Naive thymus-derived CD8-positive, alpha-beta T cell (primary cell): ENCODE results near the gene SLC16A6. TPM values are rescaled to one million over a fixed set of nuclear protein-coding genes. Genes with fewer than 3 reads are reported as not detected.
A peak's percentile ranks its signal among the peaks of the same experiment; 100 is the strongest.
"Not testable (repeated sequence)": the region's sequence is repeated elsewhere in the genome, so short reads cannot be mapped to it uniquely, and the experiment has no call there.

Experiments
- ATAC-seq, 2 donors: fragments of 150-1000 bp; cut with Tn5 transposase in 1 of 2; sonication (Bioruptor Pico), chemical (Tn5 transposase) in 1 of 2; 1 replicate in 1 of 2; 2 replicates in 1 of 2; pipeline ENCODE4 v1.10.0; 2021; ENCODE audit warnings: mild to moderate bottlenecking in 2 of 2, moderate library complexity in 2 of 2
- POLR2A ChIA-PET: fragments of 350-600 bp; sonication (Branson Sonifier 250); formaldehyde crosslinking; loops from one replicate; lab custom pipeline; 2021; ENCODE audit warnings: antibody characterized with exemption; lab: Charles Lee
- DNase-seq, 10 donors: peaks; one replicate each; pipeline versions ENCODE4 v3.0.0 to v3.0.0-alpha.2; 2020 to 2022
- H3K27ac Mint-ChIP-seq, 10 donors: one replicate each; pipeline ENCODE4 v1.8.0; 2020 to 2022; ENCODE audit warnings: mild to moderate bottlenecking in 10 of 10, mixed read lengths in 10 of 10, moderate library complexity in 4 of 10, inconsistent platforms in 1 of 10
- H3K27me3 Mint-ChIP-seq, 5 donors: one replicate each; pipeline ENCODE4 v1.8.0; 2021 to 2022; ENCODE audit warnings: mixed read lengths in 5 of 5
- H3K36me3 Mint-ChIP-seq, 3 donors: one replicate each; pipeline ENCODE4 v1.8.0; 2020 to 2022; ENCODE audit warnings: mixed read lengths in 3 of 3, mild to moderate bottlenecking in 2 of 3, inconsistent platforms in 1 of 3
- H3K4me1 Mint-ChIP-seq, 4 donors: one replicate each; pipeline ENCODE4 v1.8.0; 2021 to 2022; ENCODE audit warnings: mixed read lengths in 4 of 4
- H3K4me3 Mint-ChIP-seq, 10 donors: one replicate each; pipeline ENCODE4 v1.8.0; 2020 to 2022; ENCODE audit warnings: mild to moderate bottlenecking in 10 of 10, mixed read lengths in 10 of 10, moderate library complexity in 6 of 10, inconsistent platforms in 1 of 10
- H3K9me3 Mint-ChIP-seq, 9 donors: one replicate each; pipeline ENCODE4 v1.8.0; 2020 to 2022; ENCODE audit warnings: mixed read lengths in 9 of 9, mild to moderate bottlenecking in 3 of 9, inconsistent platforms in 1 of 9, moderate library complexity in 1 of 9
- polyA plus RNA-seq, 3 donors: library from polyadenylated mRNA; unstranded; fragments of 300-500 nt; fragmentation: Illumina TruSeq; gene quantifications; one replicate each; pipeline ENCODE4 v1.2.3, GENCODE V29; 2021
- total RNA-seq, 8 experiments: library from RNA in 2 of 8; stranded (reverse) in 2 of 8; gene quantifications; one replicate each; pipeline ENCODE4 v1.2.3 and lab custom pipeline; 2021 to 2026

Gene SLC16A6
- total and polyA plus RNA-seq, 5 experiments from 2014 or later, result 0.61 to 6.9 (median 2.6) TPM

DNA sequence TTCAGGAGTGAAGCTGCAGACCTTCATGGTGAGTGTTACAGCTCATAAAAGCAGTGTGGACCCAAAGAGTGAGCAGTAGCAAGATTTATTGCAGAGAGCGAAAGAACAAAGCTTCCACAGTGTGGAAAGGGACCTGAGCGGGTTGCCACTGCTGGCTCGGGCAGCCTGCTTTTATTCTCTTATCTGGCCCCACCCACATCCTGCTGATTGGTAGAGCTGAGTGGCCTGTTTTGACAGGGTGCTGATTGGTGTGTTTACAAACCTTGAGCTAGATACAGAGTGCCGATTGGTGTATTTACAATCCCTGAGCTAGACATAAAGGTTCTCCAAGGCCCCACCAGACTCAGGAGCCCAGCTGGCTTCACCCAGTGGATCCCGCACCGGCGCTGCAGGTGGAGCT lies 17.6 kb upstream of the SLC16A6 start:
- POLR2A ChIA-PET, result interaction anchor here (0.6 to 4.2 kb wide), 4 partner anchors 9 to 47 kb away, joined by 3 to 14 read pairs (median 4); partner anchors contain the start of genes ARSG and SLC16A6
- peaks cover 17 to 56% (median 41%) of the 10 kb centered on the region in 4 donors for H3K4me1 Mint-ChIP-seq
- DNase-seq, H3K9me3 Mint-ChIP-seq, H3K36me3 Mint-ChIP-seq, ATAC-seq, H3K27me3 Mint-ChIP-seq: not testable (repeated sequence)
- peak overlapping the region in 3 of 10 donors; percentile 35 to 78 (median 63) for H3K27ac Mint-ChIP-seq
- peak overlapping the region in 1 of 10 donors; percentile 4 for H3K4me3 Mint-ChIP-seq

DNA sequence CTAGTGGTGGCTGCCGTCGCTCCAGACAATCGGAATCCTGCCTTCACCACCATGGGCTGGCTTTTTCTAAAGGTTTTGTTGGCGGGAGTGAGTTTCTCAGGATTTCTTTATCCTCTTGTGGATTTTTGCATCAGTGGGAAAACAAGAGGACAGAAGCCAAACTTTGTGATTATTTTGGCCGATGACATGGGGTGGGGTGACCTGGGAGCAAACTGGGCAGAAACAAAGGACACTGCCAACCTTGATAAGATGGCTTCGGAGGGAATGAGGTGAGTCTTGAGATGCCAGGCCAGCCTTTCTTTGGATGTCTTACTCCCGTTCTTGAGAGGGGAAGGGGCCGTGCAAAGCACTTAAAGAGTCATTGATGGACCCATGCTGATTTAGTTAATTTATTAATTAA lies 16.5 kb upstream of the SLC16A6 start:
- H3K4me1 Mint-ChIP-seq, result peaks cover 17 to 54% (median 39%) of the 10 kb centered on the region in 4 donors
- peak overlapping the region in 2 of 10 donors; percentile 50 to 80 for H3K27ac Mint-ChIP-seq
- H3K27me3 Mint-ChIP-seq, result no peaks in the 10 kb centered on the region
- no peaks in the 10 kb centered on the region for H3K9me3 Mint-ChIP-seq
- POLR2A ChIA-PET, result interaction anchor here (0.9 to 4.2 kb wide), 3 partner anchors 10 to 16 kb away, joined by 3 to 14 read pairs (median 4); partner anchors contain the start of genes ARSG and SLC16A6
- H3K36me3 Mint-ChIP-seq, result peaks cover 0 to 9% (median 3%) of the 10 kb centered on the region in 3 donors
- H3K4me3 Mint-ChIP-seq, result peak overlapping the region in 1 of 10 donors; percentile 11
- DNase-seq (no peak), ATAC-seq (no peak)

- POLR2A ChIA-PET, result interaction anchor here (4.2 kb wide), 1 partner anchor 15 kb away, joined by 14 read pairs; the partner anchor contains the start of genes ARSG and SLC16A6
- H3K9me3 Mint-ChIP-seq, result no peaks in the 10 kb centered on the region
- ATAC-seq, result no peak
Observed at GRCh38 chr17:68306819-68307218, 15.9 kb upstream of the SLC16A6 start.

DNA sequence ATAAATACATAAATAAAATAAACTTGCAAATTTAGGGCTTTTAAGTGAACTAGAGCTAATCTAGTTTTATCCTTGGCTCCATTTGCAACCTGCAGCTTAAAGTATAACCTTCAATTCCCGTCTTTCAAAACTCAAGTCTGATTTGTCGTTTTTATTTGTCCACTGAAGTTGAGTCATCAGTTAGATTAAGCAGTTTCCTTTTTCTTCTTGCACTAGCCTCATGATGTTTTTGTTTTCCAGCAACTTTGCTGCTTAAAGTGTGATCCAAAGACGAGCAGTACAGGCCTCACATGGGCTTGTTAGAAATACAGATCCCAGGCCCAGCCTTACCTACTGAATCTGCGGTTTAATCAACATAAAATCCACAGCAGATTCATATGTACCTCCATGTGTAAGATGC lies 14.2 kb upstream of the SLC16A6 start:
- DNase-seq (no peak), ATAC-seq (no peak)
- peaks cover 8 to 48% (median 28%) of the 10 kb centered on the region in 4 donors for H3K4me1 Mint-ChIP-seq
- H3K4me3 Mint-ChIP-seq, result no peak overlapping the region
- H3K27ac Mint-ChIP-seq, result peak overlapping the region in 1 of 10 donors; percentile 13
- H3K36me3 Mint-ChIP-seq, result peaks cover 0 to 9% (median 3%) of the 10 kb centered on the region in 3 donors
- POLR2A ChIA-PET, result interaction anchor here (0.6 to 4.2 kb wide), 2 partner anchors 10 to 14 kb away, joined by 4 to 14 read pairs; partner anchors contain the start of genes ARSG and SLC16A6
- H3K9me3 Mint-ChIP-seq, result no peaks in the 10 kb centered on the region
- H3K27me3 Mint-ChIP-seq, result no peaks in the 10 kb centered on the region

More at GRCh38 chr17:68306819-68307218, 15.9 kb upstream of the SLC16A6 start:
- Mint-ChIP-seq H3K27ac (peak overlapping the region in 1 of 10 donors; percentile 50), H3K27me3 (no peaks in the 10 kb centered on the region), H3K36me3 (peaks cover 0 to 9% (median 3%) of the 10 kb centered on the region in 3 donors), H3K4me1 (peaks cover 17 to 54% (median 39%) of the 10 kb centered on the region in 4 donors), H3K4me3 (no peak overlapping the region)
- no peak for DNase-seq

DNA sequence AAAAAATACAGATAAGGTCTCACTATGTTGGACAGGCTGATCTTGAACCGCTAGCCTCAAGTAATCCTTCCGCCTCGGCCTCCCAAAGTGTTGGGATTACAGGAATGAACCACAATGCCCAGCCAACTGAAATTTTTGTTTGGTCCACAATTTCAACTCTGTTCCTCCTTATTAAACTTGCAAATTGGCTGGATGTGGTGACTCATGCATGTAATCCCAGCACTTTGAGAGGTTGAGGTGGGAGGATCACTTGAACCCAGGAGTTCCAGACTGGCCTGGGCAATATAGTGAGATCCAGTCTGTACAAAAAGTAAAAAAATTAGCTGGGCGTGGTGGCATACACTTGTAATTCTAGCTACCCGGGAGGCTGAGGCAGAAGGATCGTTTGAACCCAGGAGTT lies 13.8 kb upstream of the SLC16A6 start:
- POLR2A ChIA-PET, result interaction anchor here (4.2 kb wide), 1 partner anchor 13 kb away, joined by 14 read pairs; the partner anchor contains the start of genes ARSG and SLC16A6
- peaks cover 0 to 9% (median 3%) of the 10 kb centered on the region in 3 donors for H3K36me3 Mint-ChIP-seq
- DNase-seq (no peak), ATAC-seq (no peak)
- no peaks in the 10 kb centered on the region for H3K9me3 Mint-ChIP-seq
- H3K4me1 Mint-ChIP-seq, result peaks cover 8 to 50% (median 25%) of the 10 kb centered on the region in 4 donors
- H3K27ac Mint-ChIP-seq, result no peak overlapping the region
- H3K4me3 Mint-ChIP-seq, result no peak overlapping the region
- no peaks in the 10 kb centered on the region for H3K27me3 Mint-ChIP-seq

GRCh38 chr17:68302666-68303065 lies 11.7 kb upstream of the SLC16A6 start:
- POLR2A ChIA-PET, result interaction anchor here (4.3 kb wide), 1 partner anchor 11 kb away, joined by 30 read pairs; the partner anchor contains the start of genes ARSG and SLC16A6
- no peaks in the 10 kb centered on the region for H3K27me3 Mint-ChIP-seq
- ATAC-seq, result no peak
- H3K27ac Mint-ChIP-seq, result peak overlapping the region in 2 of 10 donors; percentile 54 to 80
- peaks cover 0 to 5% (median 3%) of the 10 kb centered on the region in 3 donors for H3K36me3 Mint-ChIP-seq
- no peaks in the 10 kb centered on the region for H3K9me3 Mint-ChIP-seq
- peaks cover 5 to 57% (median 29%) of the 10 kb centered on the region in 4 donors for H3K4me1 Mint-ChIP-seq
- no peak overlapping the region for H3K4me3 Mint-ChIP-seq
- DNase-seq, result no peak

GRCh38 chr17:68302066-68302564 lies 11.2 kb upstream of the SLC16A6 start:
- POLR2A ChIA-PET, result interaction anchor here (4.3 kb wide), 1 partner anchor 11 kb away, joined by 30 read pairs; the partner anchor contains the start of genes ARSG and SLC16A6
- Mint-ChIP-seq H3K27me3 (no peaks in the 10 kb centered on the region), H3K4me3 (peak overlapping the region in 1 of 10 donors; percentile 41), H3K36me3 (no peaks in the 10 kb centered on the region), H3K4me1 (peaks cover 5 to 57% (median 30%) of the 10 kb centered on the region in 4 donors), H3K9me3 (no peaks in the 10 kb centered on the region), H3K27ac (peak overlapping the region in 3 of 10 donors; percentile 54 to 90 (median 80))
- no peak for DNase-seq
- ATAC-seq, result no peak

DNA sequence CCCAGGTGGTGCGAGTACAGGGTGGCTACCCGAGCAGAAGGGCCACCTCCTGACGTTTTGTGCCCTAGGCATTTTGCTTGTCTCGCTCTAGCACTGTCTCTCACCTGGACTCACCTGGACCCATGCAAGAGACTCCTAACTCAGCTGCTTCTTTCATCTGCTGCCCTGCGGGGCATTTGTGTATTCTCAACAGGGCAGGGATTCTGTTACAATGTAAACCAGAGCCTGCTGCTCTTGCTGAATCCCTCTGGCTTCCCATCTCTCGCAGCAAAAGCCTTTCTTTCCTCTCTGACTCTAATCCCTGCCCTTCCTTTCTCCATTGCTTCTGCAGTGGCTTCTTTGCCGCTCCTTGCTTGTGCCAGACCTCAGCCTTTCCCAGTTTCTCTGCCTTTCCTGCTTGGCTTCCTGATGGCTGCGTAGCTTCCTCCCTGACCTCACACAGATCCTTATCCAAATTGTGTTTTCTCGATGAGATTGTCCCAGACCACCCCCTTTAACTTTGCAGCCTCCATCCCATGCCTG lies 10.6 kb upstream of the SLC16A6 start:
- no peak overlapping the region for H3K4me3 Mint-ChIP-seq
- POLR2A ChIA-PET, result interaction anchor here (1.0 to 4.3 kb wide), 2 partner anchors 10 to 13 kb away, joined by 3 to 30 read pairs; partner anchors contain the start of genes ARSG and SLC16A6
- DNase-seq, result no peak
- no peaks in the 10 kb centered on the region for H3K27me3 Mint-ChIP-seq
- peaks cover 8 to 57% (median 34%) of the 10 kb centered on the region in 4 donors for H3K4me1 Mint-ChIP-seq
- no peaks in the 10 kb centered on the region for H3K36me3 Mint-ChIP-seq
- H3K9me3 Mint-ChIP-seq, result no peaks in the 10 kb centered on the region
- ATAC-seq, result no peak
- H3K27ac Mint-ChIP-seq, result peak overlapping the region in 6 of 10 donors; percentile 30 to 90 (median 44)

GRCh38 chr17:68299817-68300216 lies 8.9 kb upstream of the SLC16A6 start:
- H3K36me3 Mint-ChIP-seq, result no peaks in the 10 kb centered on the region
- peak overlapping the region in 1 of 10 donors; percentile 19 for H3K4me3 Mint-ChIP-seq
- H3K27ac Mint-ChIP-seq, result peak overlapping the region in 1 of 10 donors; percentile 4
- H3K4me1 Mint-ChIP-seq, result peaks cover 14 to 66% (median 43%) of the 10 kb centered on the region in 4 donors
- DNase-seq (no peak), ATAC-seq (no peak)
- POLR2A ChIA-PET, result interaction anchor here (4.3 kb wide), 1 partner anchor 8 kb away, joined by 30 read pairs; the partner anchor contains the start of genes ARSG and SLC16A6
- H3K9me3 Mint-ChIP-seq, result no peaks in the 10 kb centered on the region
- no peaks in the 10 kb centered on the region for H3K27me3 Mint-ChIP-seq

- no peak for DNase-seq
- Mint-ChIP-seq H3K4me3 (peak overlapping the region in 1 of 10 donors; percentile 13), H3K27ac (peak overlapping the region in 8 of 10 donors; percentile 21 to 90 (median 50)), H3K4me1 (peaks cover 18 to 76% (median 54%) of the 10 kb centered on the region in 4 donors), H3K27me3 (no peaks in the 10 kb centered on the region), H3K9me3 (no peaks in the 10 kb centered on the region), H3K36me3 (no peaks in the 10 kb centered on the region)
- POLR2A ChIA-PET, result interaction anchor here (0.6 kb wide), 1 partner anchor 131 kb away, joined by 4 read pairs; no protein-coding TSS in a partner anchor
- ATAC-seq, result no peak
Observed at GRCh38 chr17:68298601-68299000, 7.7 kb upstream of the SLC16A6 start.

- Mint-ChIP-seq H3K27ac (peak overlapping the region; percentile 61 to 96 (median 91)), H3K36me3 (no peaks in the 10 kb centered on the region), H3K4me3 (peak overlapping the region; percentile 58 to 88 (median 80)), H3K4me1 (peaks cover 21 to 79% (median 62%) of the 10 kb centered on the region in 4 donors), H3K9me3 (no peaks in the 10 kb centered on the region), H3K27me3 (no peaks in the 10 kb centered on the region)
- ATAC-seq (no peak), DNase-seq (no peak)
- POLR2A ChIA-PET, result interaction anchor here (0.6 to 2.3 kb wide), 12 partner anchors 13 to 164 kb away, joined by 3 to 14 read pairs (median 4); partner anchors contain the start of gene AMZ2
Observed at GRCh38 chr17:68297195-68297594, 6.3 kb upstream of the SLC16A6 start.
